Mesenchymal stem cell (in vitro differentiated cells and primary cell): ENCODE results near the gene RASA4. TPM values are rescaled to one million over a fixed set of nuclear protein-coding genes. Genes with fewer than 3 reads are reported as not detected.
"Not testable (repeated sequence)": the region's sequence is repeated elsewhere in the genome, so short reads cannot be mapped to it uniquely, and the experiment has no call there.

ENCODE experiments used
- DNase-seq: peaks from one replicate; pipeline ENCODE4 v3.0.0-alpha.2; 2013
- H2AFZ ChIP-seq: one replicate; pipeline ENCODE4 v1.6.1; 2013; ENCODE audit warnings: low read depth, mild to moderate bottlenecking, control low read depth, inconsistent platforms, low read length, moderate library complexity
- H2AK5ac ChIP-seq: 2 replicates; pipeline ENCODE4 v1.6.1; 2013; ENCODE audit warnings: low read length, moderate library complexity, mild to moderate bottlenecking, inconsistent platforms; ENCODE audit not compliant: severe bottlenecking
- H2BK120ac ChIP-seq: one replicate; pipeline ENCODE4 v1.6.1; 2013; ENCODE audit warnings: low read depth, mild to moderate bottlenecking, inconsistent platforms, low read length, moderate library complexity
- H2BK12ac ChIP-seq, 2 experiments: one replicate each; pipeline ENCODE4 v1.6.1; 2013; ENCODE audit warnings: inconsistent platforms in 2 of 2, low read length in 2 of 2, mild to moderate bottlenecking in 2 of 2, moderate library complexity in 2 of 2, control low read depth in 1 of 2
- H2BK15ac ChIP-seq: one replicate; pipeline ENCODE4 v1.6.1; 2013; ENCODE audit warnings: mild to moderate bottlenecking, low read depth, inconsistent platforms; ENCODE audit not compliant: poor library complexity, severe bottlenecking
- H2BK5ac ChIP-seq: 2 replicates; pipeline ENCODE4 v1.6.1; 2013; ENCODE audit warnings: low read depth, mild to moderate bottlenecking, low read length, control low read depth, inconsistent platforms; ENCODE audit not compliant: poor library complexity, severe bottlenecking
- H3K14ac ChIP-seq, 2 experiments: one replicate each; pipeline ENCODE4 v1.6.1; 2013; ENCODE audit warnings: inconsistent platforms in 2 of 2, low read length in 2 of 2, control low read depth in 1 of 2, mild to moderate bottlenecking in 1 of 2, moderate library complexity in 1 of 2
- H3K18ac ChIP-seq, 2 experiments: one replicate each; pipeline ENCODE4 v1.6.1; 2013; ENCODE audit warnings: inconsistent platforms in 2 of 2, low read length in 2 of 2, control low read depth in 1 of 2, low read depth in 1 of 2, mild to moderate bottlenecking in 1 of 2
- H3K23ac ChIP-seq, 2 experiments: one replicate each; pipeline ENCODE4 v1.6.1; 2013; ENCODE audit warnings: inconsistent platforms in 2 of 2, low read length in 2 of 2, mild to moderate bottlenecking in 2 of 2, moderate library complexity in 2 of 2, control low read depth in 1 of 2
- H3K27ac ChIP-seq: 2 replicates; pipeline ENCODE4 v1.5.1; 2013; ENCODE audit warnings: mild to moderate bottlenecking, moderate library complexity, low read length, control low read depth, inconsistent platforms; ENCODE audit not compliant: poor library complexity, severe bottlenecking
- H3K27me3 ChIP-seq, 2 experiments: 2 replicates each; pipeline versions ENCODE4 v1.6.1 to v1.7.0; 2013; ENCODE audit warnings: low read length in 2 of 2, mild to moderate bottlenecking in 2 of 2, moderate library complexity in 2 of 2, control low read depth in 1 of 2, inconsistent platforms in 1 of 2; ENCODE audit not compliant: control insufficient read depth in 1 of 2, insufficient read depth in 1 of 2
- H3K36me3 ChIP-seq, 2 experiments: 2 replicates each; pipeline versions ENCODE4 v1.6.1 to v1.7.0; 2013; ENCODE audit warnings: low read length in 2 of 2, control low read depth in 1 of 2, inconsistent platforms in 1 of 2, low read depth in 1 of 2, mild to moderate bottlenecking in 1 of 2; ENCODE audit not compliant: insufficient read depth in 2 of 2, control insufficient read depth in 1 of 2
- H3K4ac ChIP-seq, 2 experiments: one replicate each; pipeline ENCODE4 v1.6.1; 2013; ENCODE audit warnings: inconsistent platforms in 2 of 2, low read length in 2 of 2, mild to moderate bottlenecking in 2 of 2, moderate library complexity in 2 of 2, control low read depth in 1 of 2, low read depth in 1 of 2
- H3K4me1 ChIP-seq: 2 replicates; pipeline ENCODE4 v1.6.1; 2013; ENCODE audit warnings: low read depth, low read length, control low read depth; ENCODE audit not compliant: control insufficient read depth, insufficient read depth
- H3K4me2 ChIP-seq: 2 replicates; pipeline ENCODE4 v1.6.1; 2013; ENCODE audit warnings: low read length, mild to moderate bottlenecking, inconsistent platforms; ENCODE audit not compliant: poor library complexity, severe bottlenecking
- H3K4me3 ChIP-seq, 2 experiments: 2 replicates each; pipeline versions ENCODE4 v1.5.1 to v1.7.0; 2013; ENCODE audit warnings: low read length in 2 of 2, mild to moderate bottlenecking in 2 of 2, control low read depth in 1 of 2, low read depth in 1 of 2; ENCODE audit not compliant: insufficient read depth in 1 of 2
- H3K79me1 ChIP-seq: replicated peaks from 2 replicates; pipeline ENCODE4 v1.6.1; 2013; ENCODE audit warnings: mild to moderate bottlenecking, control low read depth, low read length, inconsistent platforms; ENCODE audit not compliant: poor library complexity, severe bottlenecking
- H3K9ac ChIP-seq: 2 replicates; pipeline ENCODE4 v1.7.0; 2013; ENCODE audit warnings: mild to moderate bottlenecking, low read length, moderate library complexity
- H3K9me3 ChIP-seq: 2 replicates; pipeline ENCODE4 v1.7.0; 2013; ENCODE audit warnings: mild to moderate bottlenecking, low read length; ENCODE audit not compliant: control insufficient read depth
- H4K8ac ChIP-seq: one replicate; pipeline ENCODE4 v1.6.1; 2013; ENCODE audit warnings: inconsistent platforms, mild to moderate bottlenecking, low read length, moderate library complexity
- H4K91ac ChIP-seq: one replicate; pipeline ENCODE4 v1.6.1; 2013; ENCODE audit warnings: mild to moderate bottlenecking, low read length, inconsistent platforms
- WGBS: methylation state at CpG from one replicate; pipeline ENCODE4 v1.1.7; 2013; ENCODE audit warnings: mixed read lengths; 5-methylcytosine and 5-hydroxymethylcytosine counted together
- small RNA-seq: library from polyadenylated mRNA; stranded (forward); fragments of <200 nt; extraction: miRNeasy Mini kit (QIAGEN cat#:217004); gene quantifications from one replicate; pipeline ENCODE3, GENCODE V24; 2013; ENCODE audit warnings: low read depth

RASA4 gene

DNA sequence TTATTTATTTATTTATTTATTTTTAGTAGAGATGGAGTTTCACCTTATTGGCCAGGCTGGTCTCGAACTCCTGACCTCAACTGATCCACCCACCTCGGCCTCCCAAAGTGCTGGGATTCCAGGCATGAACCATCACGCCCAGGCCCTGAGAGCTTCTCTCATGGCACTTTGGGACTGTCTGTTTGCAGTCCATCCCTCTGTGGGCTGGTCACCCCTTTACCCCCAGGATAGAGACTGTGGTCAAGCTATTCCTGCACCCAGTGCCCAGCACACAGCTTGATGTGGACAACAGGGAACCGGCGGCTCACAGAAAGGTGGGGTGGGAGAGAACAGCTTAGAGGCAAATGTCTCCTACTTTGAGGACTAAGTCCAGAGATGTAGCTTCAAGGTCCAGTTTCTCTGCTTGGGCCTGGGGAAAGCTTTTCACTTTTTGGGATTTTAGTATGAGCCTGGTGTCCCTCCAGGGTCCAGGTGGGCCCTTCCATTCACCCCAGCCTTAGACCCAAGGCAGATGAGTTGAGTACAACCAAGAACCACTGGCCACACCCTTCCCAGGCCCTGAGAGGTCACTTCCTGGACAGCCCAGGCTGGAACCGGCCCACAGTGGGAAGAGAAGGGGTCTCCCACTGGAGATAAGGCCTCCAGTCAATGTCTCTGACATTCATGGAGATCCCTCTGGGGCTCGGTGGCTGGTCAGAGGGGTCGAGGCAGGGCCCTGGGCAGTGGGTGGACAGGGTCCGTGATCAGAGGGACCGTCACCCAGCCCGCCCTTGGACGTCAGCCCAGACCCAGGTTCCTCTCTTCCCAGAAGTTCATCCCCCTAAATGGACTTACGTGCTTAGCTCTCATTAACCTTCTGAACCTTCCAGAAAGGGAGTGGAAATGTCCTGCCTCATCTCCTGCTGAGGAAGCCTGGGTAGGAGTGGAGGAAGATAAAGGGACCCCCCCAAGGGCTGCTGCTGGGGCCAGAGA, 88.4 kb downstream of the RASA4 start:
- not testable (repeated sequence) for H4K91ac ChIP-seq, H3K4me1 ChIP-seq
- no CpG with 5 or more reads among the region's 13 CpGs for WGBS

DNA sequence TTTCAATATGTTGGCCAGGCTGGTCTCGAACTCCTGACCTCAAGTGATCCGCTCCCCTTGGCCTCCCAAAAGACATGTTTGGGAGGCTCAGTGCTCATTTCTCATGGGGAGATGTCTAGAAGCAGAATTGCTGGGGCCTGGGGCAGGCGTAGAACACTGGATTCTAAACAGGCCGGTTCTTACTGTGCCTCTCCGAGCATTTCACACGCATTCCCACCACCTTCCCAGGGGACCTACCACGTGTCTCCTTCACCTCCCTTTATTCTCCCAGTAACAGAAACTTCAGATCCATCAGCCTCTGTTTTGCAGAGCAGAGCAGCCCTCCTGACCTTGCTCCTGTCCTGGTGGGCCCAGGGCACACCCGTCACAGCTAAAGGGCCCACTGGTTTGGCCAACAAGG, 89.4 kb downstream of the RASA4 start:
- not testable (repeated sequence) for H2AK5ac ChIP-seq, H4K91ac ChIP-seq
- WGBS = 86% methylated on average over 1 of the region's 8 CpGs

More for the DNA sequence above, 88.4 kb downstream of the RASA4 start:
- H3K36me3 ChIP-seq, H3K18ac ChIP-seq, H3K9ac ChIP-seq, H3K9me3 ChIP-seq, H3K23ac ChIP-seq, H2BK12ac ChIP-seq, H4K8ac ChIP-seq, DNase-seq, H3K4me2 ChIP-seq, H2BK120ac ChIP-seq, H3K27me3 ChIP-seq, H3K27ac ChIP-seq, H2BK5ac ChIP-seq, H3K4ac ChIP-seq, H3K79me1 ChIP-seq, H3K4me3 ChIP-seq, H2AK5ac ChIP-seq, H2BK15ac ChIP-seq, H3K14ac ChIP-seq, H2AFZ ChIP-seq: not testable (repeated sequence)

DNA sequence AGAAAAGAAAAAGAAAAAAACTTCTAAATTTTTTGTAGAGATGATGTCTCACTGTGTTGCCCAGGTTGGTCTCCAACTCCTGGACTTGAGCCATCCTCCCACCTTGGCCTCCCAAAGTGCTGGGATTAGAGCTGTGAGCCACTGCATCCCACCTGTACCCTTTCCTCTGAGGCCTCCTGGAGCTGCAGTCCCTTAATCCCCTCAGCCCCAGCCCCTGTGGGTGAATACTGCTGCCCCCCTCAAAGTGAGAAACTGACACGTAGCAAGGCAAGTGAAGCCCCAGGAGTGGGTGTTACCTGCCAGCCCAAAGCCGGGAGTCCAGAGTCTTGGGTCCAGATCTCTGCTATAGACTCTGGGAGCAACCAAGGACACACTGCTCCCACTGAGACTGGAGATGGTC, 91.8 kb downstream of the RASA4 start:
- H3K9ac ChIP-seq, H2BK120ac ChIP-seq, H3K4me2 ChIP-seq, H3K18ac ChIP-seq, H3K27ac ChIP-seq, H3K14ac ChIP-seq, H2BK12ac ChIP-seq, H2AK5ac ChIP-seq, H3K9me3 ChIP-seq, H4K8ac ChIP-seq, H2BK5ac ChIP-seq, H4K91ac ChIP-seq, H3K4me1 ChIP-seq, H2AFZ ChIP-seq, H3K27me3 ChIP-seq, H2BK15ac ChIP-seq, H3K4ac ChIP-seq, H3K79me1 ChIP-seq, H3K4me3 ChIP-seq, H3K36me3 ChIP-seq, DNase-seq, H3K23ac ChIP-seq: not testable (repeated sequence)
- WGBS = no CpG with 5 or more reads among the region's 2 CpGs

More for the DNA sequence above, 89.4 kb downstream of the RASA4 start:
- H2BK120ac ChIP-seq, H3K36me3 ChIP-seq, H2AFZ ChIP-seq, H3K4me2 ChIP-seq, DNase-seq, H3K18ac ChIP-seq, H4K8ac ChIP-seq, H3K27ac ChIP-seq, H3K4me3 ChIP-seq, H2BK5ac ChIP-seq, H3K27me3 ChIP-seq, H3K23ac ChIP-seq, H3K4me1 ChIP-seq, H3K14ac ChIP-seq, H2BK12ac ChIP-seq, H3K79me1 ChIP-seq, H3K4ac ChIP-seq, H2BK15ac ChIP-seq, H3K9me3 ChIP-seq, H3K9ac ChIP-seq: not testable (repeated sequence)

Small RNAs within 50 kb of the gene (small RNA-seq; reads per million reads assigned to genes)
- not detected for gene UPK3BL1
